ENCODE results near the gene ACSM2B.

GRCh38 chr16:20510323-20510722 lies 65.8 kb downstream of the ACSM2B start:
- TF ChIP-seq CTCF (IDR thresholded peaks at IDR 0.05 in 4 of 5, conservative IDR thresholded peaks at IDR 0.05 in 1 of 5) (no peak), POLR2A (IDR thresholded peaks at IDR 0.05) (no peak)

All from gastrocnemius medialis (tissue), 4 donors.